IMR-90 (cell line): ENCODE results near the gene MYO10. TPM values are rescaled to one million over a fixed set of nuclear protein-coding genes. Genes with fewer than 3 reads are reported as not detected.
"Not testable (repeated sequence)": the region's sequence is repeated elsewhere in the genome, so short reads cannot be mapped to it uniquely, and the experiment has no call there.

Experiments used
- ATAC-seq: fragments of 200-7000 bp; cut with Tn5 transposase; 2 replicates; pipeline ENCODE4 v1.9.1; 2020; ENCODE audit warnings: low read depth, mild to moderate bottlenecking, moderate library complexity
- BruUV-seq: library from RNA; stranded (reverse); fragments of 400-500 nt; replicated peaks from 2 replicates; lab custom pipeline; 2021; lab: Mats Ljungman, UMichigan
- CTCF ChIA-PET: fragments of 300-600 bp; formaldehyde crosslinking; extraction: SDS; loops from one replicate; lab custom pipeline; 2021; ENCODE audit warnings: antibody characterized with exemption; lab: Yijun Ruan, JAX
- POLR2A ChIA-PET: fragments of 300-600 bp; sonication (Branson Sonifier 250); formaldehyde crosslinking; loops from one replicate; lab custom pipeline; 2022; ENCODE audit warnings: antibody characterized with exemption; ENCODE audit not compliant: unreplicated experiment; lab: Charles Lee
- DNase-seq: peaks from one replicate; pipeline ENCODE4 v3.0.0; 2013
- H2AFZ ChIP-seq: replicated peaks from 2 replicates; pipeline ENCODE3; 2013; ENCODE audit warnings: low read length, mild to moderate bottlenecking; ENCODE audit not compliant: poor library complexity
- H2AK5ac ChIP-seq: 2 replicates; pipeline ENCODE4 v1.6.1; 2013; ENCODE audit warnings: low read depth, low read length, inconsistent platforms
- H2AK9ac ChIP-seq: replicated peaks from 2 replicates; pipeline ENCODE3; 2013; ENCODE audit warnings: mild to moderate bottlenecking, low read depth, low read length, moderate library complexity; ENCODE audit not compliant: poor library complexity
- H2BK120ac ChIP-seq: 2 replicates; pipeline ENCODE4 v1.6.1; 2013; ENCODE audit warnings: low read depth, low read length, inconsistent platforms
- H2BK15ac ChIP-seq: 3 replicates; pipeline ENCODE4 v1.6.1; 2013; ENCODE audit warnings: low read depth, low read length, inconsistent platforms
- H2BK20ac ChIP-seq: 2 replicates; pipeline ENCODE4 v1.6.1; 2013; ENCODE audit warnings: low read depth, mild to moderate bottlenecking, inconsistent platforms, low read length, moderate library complexity
- H2BK5ac ChIP-seq: 2 replicates; pipeline ENCODE4 v1.6.1; 2013; ENCODE audit warnings: mild to moderate bottlenecking, low read depth, low read length, inconsistent platforms; ENCODE audit not compliant: poor library complexity, severe bottlenecking
- H3K14ac ChIP-seq: replicated peaks from 2 replicates; pipeline ENCODE4 v1.6.1; 2013; ENCODE audit warnings: low read depth, low read length, inconsistent platforms
- H3K18ac ChIP-seq: 2 replicates; pipeline ENCODE4 v1.6.1; 2013; ENCODE audit warnings: low read depth, low read length, control low read depth
- H3K23ac ChIP-seq: 2 replicates; pipeline ENCODE4 v1.6.1; 2013; ENCODE audit warnings: low read depth, low read length, inconsistent platforms
- H3K27ac ChIP-seq: 2 replicates; pipeline ENCODE4 v1.5.1; 2013; ENCODE audit warnings: mild to moderate bottlenecking, control low read depth, low read length; ENCODE audit not compliant: insufficient read depth
- H3K27me3 ChIP-seq: 2 replicates; pipeline ENCODE4 v1.6.1; 2013; ENCODE audit warnings: low read length; ENCODE audit not compliant: control insufficient read depth, insufficient read depth
- H3K36me3 ChIP-seq: 2 replicates; pipeline ENCODE4 v1.6.1; 2013; ENCODE audit warnings: low read length, mixed read lengths; ENCODE audit not compliant: control insufficient read depth, insufficient read depth
- H3K4ac ChIP-seq: 2 replicates; pipeline ENCODE4 v1.6.1; 2013; ENCODE audit warnings: low read depth, low read length, inconsistent platforms
- H3K4me1 ChIP-seq: 2 replicates; pipeline ENCODE4 v1.6.1; 2013; ENCODE audit warnings: low read length, mixed read lengths; ENCODE audit not compliant: control insufficient read depth, insufficient read depth
- H3K4me2 ChIP-seq: 2 replicates; pipeline ENCODE4 v1.6.1; 2013; ENCODE audit warnings: low read depth, mild to moderate bottlenecking, control low read depth, low read length, moderate library complexity
- H3K4me3 ChIP-seq: 2 replicates; pipeline ENCODE4 v1.5.1; 2013; ENCODE audit warnings: low read depth, mild to moderate bottlenecking, control low read depth, low read length, moderate library complexity; ENCODE audit not compliant: insufficient read depth
- H3K56ac ChIP-seq: 2 replicates; pipeline ENCODE4 v1.6.1; 2013; ENCODE audit warnings: low read length, inconsistent platforms; ENCODE audit not compliant: insufficient read depth; ENCODE audit errors: extremely low read depth
- H3K79me1 ChIP-seq, 2 experiments: 2 replicates each; pipeline ENCODE4 v1.6.1; 2013; ENCODE audit warnings: low read length in 2 of 2, inconsistent platforms in 1 of 2, low read depth in 1 of 2
- H3K9ac ChIP-seq: 2 replicates; pipeline ENCODE4 v1.6.1; 2013; ENCODE audit warnings: low read depth, low read length, control low read depth
- H3K9me1 ChIP-seq: 2 replicates; pipeline ENCODE4 v1.6.1; 2013; ENCODE audit warnings: low read length, inconsistent platforms; ENCODE audit not compliant: insufficient read depth
- H3K9me3 ChIP-seq: 2 replicates; pipeline ENCODE4 v1.6.1; 2013; ENCODE audit warnings: low read length; ENCODE audit not compliant: control insufficient read depth, insufficient read depth
- H4K20me1 ChIP-seq: 2 replicates; pipeline ENCODE4 v1.6.1; 2013; ENCODE audit warnings: low read length, inconsistent platforms; ENCODE audit not compliant: insufficient read depth
- H4K5ac ChIP-seq: 2 replicates; pipeline ENCODE4 v1.6.1; 2013; ENCODE audit warnings: mild to moderate bottlenecking, low read depth, low read length, control low read depth
- H4K8ac ChIP-seq, 2 experiments: 2 replicates each; pipeline ENCODE4 v1.6.1; 2013; ENCODE audit warnings: low read depth in 2 of 2, low read length in 2 of 2, control low read depth in 1 of 2, inconsistent platforms in 1 of 2
- H4K91ac ChIP-seq: 2 replicates; pipeline ENCODE4 v1.6.1; 2013; ENCODE audit warnings: low read depth, low read length, inconsistent platforms; ENCODE audit not compliant: insufficient read depth
- RFX5 ChIP-seq: IDR thresholded peaks from 2 replicates; pipeline ENCODE4 v1.8.0; 2012; ENCODE audit warnings: low read depth, mild to moderate bottlenecking, low read length, moderate library complexity
- WGBS, 2 experiments: methylation state at CpG; one replicate each; pipeline versions ENCODE4 v1.1.5 to v1.1.7; 2013; ENCODE audit warnings: missing lambda C conversion rate in 2 of 2; ENCODE audit not compliant: insufficient read length in 1 of 2; ENCODE audit errors: extremely low coverage in 2 of 2; 5-methylcytosine and 5-hydroxymethylcytosine counted together
- dilution Hi-C: fragments of 300-500 bp; cut with HindIII; formaldehyde crosslinking; loops from one replicate; pipeline ENCODE4 v1.14.3; 2018; ENCODE audit warnings: low sequenced_read_pairs; ENCODE audit not compliant: unreplicated experiment
- in situ Hi-C: fragments of 300-500 bp; cut with MboI; formaldehyde crosslinking; loops from 3 replicates; pipeline ENCODE4 v1.14.3; 2019; ENCODE audit warnings: low sequenced_read_pairs, inconsistent platforms, mixed read lengths
- intact Hi-C: fragments of 100-400 bp; cut with micrococcal nuclease; formaldehyde crosslinking; loops from 2 replicates; pipeline ENCODE4 v1.10.0; 2022
- polyA plus RNA-seq, 3 experiments: library from polyadenylated mRNA; depleted of rRNA; stranded (reverse); fragments of >200 nt; gene quantifications; 2 replicates each; pipeline ENCODE4 v1.2.3, GENCODE V29; 2012; ENCODE audit warnings: low replicate concordance in 1 of 3
- total RNA-seq: library from RNA; depleted of rRNA; stranded (reverse); fragments of >200 nt; gene quantifications from 2 replicates; pipeline ENCODE4 v1.2.3, GENCODE V29; 2012

MYO10 gene
- total and polyA plus RNA-seq, 2 of the 4 experiments (the other 2 are of a cell fraction), result 39.9 to 115 TPM

DNA sequence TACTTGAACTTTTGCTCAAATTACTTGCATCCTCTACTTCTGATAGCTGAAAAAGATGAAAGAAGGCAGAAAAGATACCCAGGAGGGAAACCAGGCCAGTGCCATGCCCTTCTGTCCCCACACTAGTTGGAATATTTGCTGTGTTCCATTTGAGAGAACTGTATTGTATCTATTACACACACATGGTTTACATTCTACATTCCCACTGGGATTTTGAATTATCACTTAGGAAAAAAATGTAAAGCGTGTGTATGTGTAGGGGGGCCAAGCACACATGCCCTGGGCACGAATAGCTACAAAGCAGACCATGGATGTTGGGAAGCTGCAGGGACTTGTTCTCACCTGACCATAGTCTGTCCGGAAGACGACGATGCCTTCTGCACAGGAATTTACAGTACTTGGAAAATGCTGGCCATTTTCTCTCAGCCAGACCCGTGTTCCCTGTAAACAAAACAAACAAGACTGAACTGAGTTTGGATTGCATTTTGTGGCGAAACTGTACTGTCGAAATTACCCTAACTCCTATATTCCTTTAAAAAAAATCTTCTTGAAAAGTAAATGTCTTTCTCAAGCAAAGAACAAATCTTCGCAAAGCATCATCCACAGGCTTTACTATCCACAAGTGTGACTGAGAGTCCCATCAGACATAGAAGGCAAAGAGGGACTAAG is 58.7 kb downstream of the MYO10 start (continued):
- TF ChIP-seq RFX5, result no peak

DNA sequence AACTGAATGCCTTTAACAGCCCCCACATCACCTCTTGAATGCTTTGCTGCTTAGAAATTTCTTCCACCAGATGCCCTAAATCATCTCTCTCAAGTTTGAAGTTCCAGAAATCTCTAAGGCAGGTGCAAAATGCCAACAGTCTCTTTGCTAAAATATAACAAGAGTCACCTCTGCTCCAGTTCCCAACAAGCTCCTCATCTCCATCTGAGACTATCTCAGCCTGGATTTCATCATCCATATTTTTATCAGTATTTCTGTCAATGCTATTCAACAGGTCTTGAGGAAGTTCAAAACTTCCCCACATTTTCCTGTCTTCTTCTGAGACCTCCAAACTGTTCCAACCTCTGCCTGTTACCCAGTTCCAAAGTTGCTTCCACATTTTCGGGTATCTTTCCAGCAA is 61.7 kb downstream of the MYO10 start:
- H3K9me3 ChIP-seq, H3K27ac ChIP-seq, H2BK5ac ChIP-seq, H2BK20ac ChIP-seq, H3K4me2 ChIP-seq, H2AK5ac ChIP-seq, H2AFZ ChIP-seq, in situ Hi-C loops, intact Hi-C loops, H2BK15ac ChIP-seq, DNase-seq, H3K27me3 ChIP-seq, H3K4ac ChIP-seq, H3K56ac ChIP-seq, H2AK9ac ChIP-seq, H3K14ac ChIP-seq, BruUV-seq, H4K91ac ChIP-seq, POLR2A ChIA-PET, H3K4me3 ChIP-seq, dilution Hi-C loops, ATAC-seq, H4K5ac ChIP-seq, H3K18ac ChIP-seq, H4K8ac ChIP-seq, H2BK120ac ChIP-seq, H3K9ac ChIP-seq, H3K23ac ChIP-seq, CTCF ChIA-PET: not testable (repeated sequence)
- Histone ChIP-seq H3K4me1 (peaks cover 23% of the 10 kb centered on the region), H3K79me1 (peaks cover 17 to 84% of the 10 kb centered on the region in 2 experiments; a peak in 3 of 4 replicates), H4K20me1 (peaks cover 92% of the 10 kb centered on the region), H3K9me1 (peaks cover 24% of the 10 kb centered on the region), H3K36me3 (peaks cover 14% of the 10 kb centered on the region)
- WGBS, 2 experiments, result no CpG with 5 or more reads among the region's 1 CpG
